Ovary (tissue), 9 donors: ENCODE measurements around the gene FBXL16. TPM values are rescaled to one million over a fixed set of nuclear protein-coding genes. Genes with fewer than 3 reads are reported as not detected.

Experiments used
- DNase-seq, 5 donors: peaks; one replicate each; pipeline ENCODE4 v3.0.0-alpha.2; 2019 to 2020
- H3K27ac ChIP-seq, 2 donors: fragments of 200-600 bp; one replicate each; pipeline versions ENCODE4 v1.5.1 to v1.8.0; 2019 to 2022
- H3K27me3 ChIP-seq: fragments of 200-600 bp; one replicate; pipeline ENCODE4 v1.8.0; 2022
- H3K36me3 ChIP-seq: fragments of 200-600 bp; sonication (generic); one replicate; pipeline ENCODE4 v1.5.1; 2019
- H3K4me1 ChIP-seq: one replicate; pipeline ENCODE4 v1.8.1; 2013; ENCODE audit warnings: mild to moderate bottlenecking, moderate library complexity; ENCODE audit not compliant: insufficient read depth
- H3K4me3 ChIP-seq: fragments of 200-600 bp; sonication (generic); one replicate; pipeline ENCODE4 v1.5.1; 2017
- H3K9me3 ChIP-seq, 2 donors: fragments of 200-600 bp in 1 of 2; sonication (generic) in 1 of 2; one replicate each; pipeline versions ENCODE4 v1.5.1 to v1.8.1; 2013 to 2019; ENCODE audit warnings: mild to moderate bottlenecking in 1 of 2, moderate library complexity in 1 of 2
- CTCF ChIP-seq, 3 donors: fragments of 450-650 bp in 2 of 3; fragments of 200-600 bp in 1 of 3; IDR thresholded peaks; one replicate each; pipeline versions ENCODE4 v1.5.1 to v1.8.0; 2016 to 2022; ENCODE audit warnings: antibody characterized with exemption in 3 of 3, mild to moderate bottlenecking in 1 of 3
- EP300 ChIP-seq: sonication (generic); formaldehyde crosslinking; IDR thresholded peaks from one replicate; pipeline ENCODE4 v1.6.1; 2017; ENCODE audit warnings: antibody characterized with exemption
- POLR2A ChIP-seq: fragments of 450-650 bp; IDR thresholded peaks from one replicate; pipeline ENCODE4 v1.6.1; 2017; ENCODE audit warnings: antibody characterized with exemption, mild to moderate bottlenecking, moderate library complexity
- WGBS, 3 donors: extraction: QIAGEN DNeasy Blood & Tissue Kit in 1 of 3; methylation state at CpG; one replicate each; pipeline versions ENCODE4 v1.1.5 to v1.1.7; 2013 to 2017; 5-methylcytosine and 5-hydroxymethylcytosine counted together
- intact Hi-C, 4 donors: fragments of 100-400 bp; cut with DNase I; formaldehyde crosslinking; loops; one replicate each; pipeline versions ENCODE4 v1.11.0 to v1.15.1; 2022 to 2023
- polyA plus RNA-seq, 2 donors: library from polyadenylated mRNA; stranded (reverse); fragments of 200-250 nt in 1 of 2; fragments of 350-450 nt in 1 of 2; fragmentation: Illumina TruSeq in 1 of 2; extraction: RNeasy Lipid Tissue Mini Kit (QIAGEN cat#74804) in 1 of 2; gene quantifications; one replicate each; pipeline ENCODE4 v1.2.3, GENCODE V29; 2013 to 2014
- total RNA-seq, 7 donors: library from RNA; depleted of rRNA in 2 of 7; stranded (reverse); fragments of >200 nt in 2 of 7; fragmentation: NEBNext Ultra II Directional in 3 of 7; extraction: Animal tissue kit (Norgen Biotek cat#: 25700) in 3 of 7; gene quantifications; one replicate each; pipeline versions ENCODE4 v1.1.0 to v1.2.4, GENCODE V29; 2016 to 2023
- donor health status: DM: no; HTN: no; CAD: no; lungs with moderate emphysema.
- donor health status: DM: no; HTN: no; CAD: no.
- donor health status: Bipolar disorder and iron deficiency.
- donor health status: DM: yes; HTN: yes; CAD: no.
- donor health status: DM: no; HTN: no; CAD: no.
- donor health status: DM: yes; HTN: yes; CAD: no.

Gene FBXL16
- total and polyA plus RNA-seq, 9 donors = 0.22 to 2.5 (median 0.95) TPM; not detected in 1

- intact Hi-C loops = no loop called here
- Histone ChIP-seq H3K27ac (no peak overlapping the region), H3K27me3 (no peaks in the 10 kb centered on the region), H3K4me3 (no peak overlapping the region), H3K9me3 (no peaks in the 10 kb centered on the region), H3K36me3 (no peaks in the 10 kb centered on the region), H3K4me1 (peaks cover 30% of the 10 kb centered on the region)
- DNase-seq = no peak
- WGBS, 3 donors = 78 to 88% (median 87%) methylated on average over 6 of the region's 6 CpGs
- no peak for TF ChIP-seq EP300
- no peak for TF ChIP-seq CTCF (IDR thresholded peaks at IDR 0.05)
- no peak for TF ChIP-seq POLR2A
Measured at GRCh38 chr16:718922-719321, 13.3 kb upstream of the FBXL16 start.

- no peak for DNase-seq
- WGBS, 3 donors = 89 to 93% (median 89%) methylated on average over 9 of the region's 9 CpGs
Measured at GRCh38 chr16:718389-718788, 12.8 kb upstream of the FBXL16 start.

GRCh38 chr16:717450-718245 lies 12.0 kb upstream of the FBXL16 start:
- no peak overlapping the region for H3K4me3 ChIP-seq
- no peak for DNase-seq
- no peaks in the 10 kb centered on the region for H3K36me3 ChIP-seq
- H3K4me1 ChIP-seq = peaks cover 30% of the 10 kb centered on the region
- no peak for TF ChIP-seq CTCF (IDR thresholded peaks at IDR 0.05)
- TF ChIP-seq EP300 = no peak
- TF ChIP-seq POLR2A = no peak
- no peaks in the 10 kb centered on the region for H3K27me3 ChIP-seq
- intact Hi-C loops = no loop called here
- WGBS, 3 donors = 78 to 84% (median 81%) methylated on average over 29 to 32 of the region's 32 CpGs
- H3K27ac ChIP-seq = no peak overlapping the region
- no peaks in the 10 kb centered on the region for H3K9me3 ChIP-seq

More at GRCh38 chr16:718389-718788, 12.8 kb upstream of the FBXL16 start:
- no peak overlapping the region for H3K27ac ChIP-seq
- H3K36me3 ChIP-seq = no peaks in the 10 kb centered on the region
- no peak overlapping the region for H3K4me3 ChIP-seq
- TF ChIP-seq POLR2A (no peak), CTCF (IDR thresholded peaks at IDR 0.05) (no peak), EP300 (no peak)
- H3K9me3 ChIP-seq = no peaks in the 10 kb centered on the region
- intact Hi-C loops = no loop called here
- H3K27me3 ChIP-seq = no peaks in the 10 kb centered on the region
- peaks cover 30% of the 10 kb centered on the region for H3K4me1 ChIP-seq

- intact Hi-C loops = no loop called here
- H3K9me3 ChIP-seq = no peaks in the 10 kb centered on the region
- no peak overlapping the region for H3K27ac ChIP-seq
- H3K4me3 ChIP-seq = no peak overlapping the region
- H3K4me1 ChIP-seq = peaks cover 29% of the 10 kb centered on the region
- H3K36me3 ChIP-seq = no peaks in the 10 kb centered on the region
- H3K27me3 ChIP-seq = no peaks in the 10 kb centered on the region
- TF ChIP-seq POLR2A = no peak
- no peak for DNase-seq
- WGBS, 3 donors = 86 to 95% (median 93%) methylated on average over 25 to 29 of the region's 29 CpGs
Measured at GRCh38 chr16:716768-717325, 11.2 kb upstream of the FBXL16 start.

GRCh38 chr16:716200-716568 lies 10.6 kb upstream of the FBXL16 start:
- Histone ChIP-seq H3K27me3 (no peaks in the 10 kb centered on the region), H3K27ac (no peak overlapping the region), H3K4me1 (peaks cover 24% of the 10 kb centered on the region), H3K36me3 (no peaks in the 10 kb centered on the region), H3K4me3 (peak overlapping the region; percentile 46), H3K9me3 (no peaks in the 10 kb centered on the region)
- 13 to 17% (median 16%) methylated on average over 12 of the region's 12 CpGs for WGBS, 3 donors
- TF ChIP-seq EP300 (no peak), POLR2A (no peak), CTCF (IDR thresholded peaks at IDR 0.05) (no peak)
- DNase-seq = no peak
- intact Hi-C loops = no loop called here
